IPS-20b (cell line): ENCODE data around the gene ZNF365.

Experiments
- H3K27ac ChIP-seq: one replicate; pipeline ENCODE4 v1.5.1; 2013; ENCODE audit warnings: low read length
- H3K27me3 ChIP-seq: 2 replicates; pipeline ENCODE4 v1.6.1; 2013; ENCODE audit warnings: mild to moderate bottlenecking, low read length, inconsistent platforms; ENCODE audit not compliant: insufficient read depth
- H3K36me3 ChIP-seq: 2 replicates; pipeline ENCODE4 v1.6.1; 2013; ENCODE audit warnings: low read depth, mild to moderate bottlenecking, inconsistent platforms, low read length, moderate library complexity; ENCODE audit not compliant: insufficient read depth
- H3K4me1 ChIP-seq: 2 replicates; pipeline ENCODE4 v1.6.1; 2013; ENCODE audit warnings: mild to moderate bottlenecking, control low read depth, inconsistent platforms, low read length, moderate library complexity; ENCODE audit not compliant: insufficient read depth
- H3K4me3 ChIP-seq: 2 replicates; pipeline ENCODE4 v1.5.1; 2013; ENCODE audit warnings: mild to moderate bottlenecking, low read length, inconsistent platforms
- H3K9ac ChIP-seq: 2 replicates; pipeline ENCODE4 v1.6.1; 2013; ENCODE audit warnings: low read depth, mild to moderate bottlenecking, inconsistent platforms, low read length, moderate library complexity
- H3K9me3 ChIP-seq: 2 replicates; pipeline ENCODE4 v1.6.1; 2013; ENCODE audit warnings: mild to moderate bottlenecking, low read depth, low read length, inconsistent platforms; ENCODE audit not compliant: insufficient read depth

Gene ZNF365

GRCh38 chr10:62373995-62374861, at the start of gene ZNF365:
TSS of gene ZNF365 (plus strand) at chr10:62374369. CDS start at chr10:62376194, 1,825 bp downstream.
- Histone ChIP-seq H3K9ac (peak within 1 kb of the TSS; percentile 32; the same call in 1 of the 2 replicates), H3K4me1 (no peaks in the 10 kb centered on the region), H3K4me3 (peak within 1 kb of the TSS; percentile 68), H3K36me3 (no peaks in the 10 kb centered on the region), H3K27me3 (peaks cover 45% of the 10 kb centered on the region), H3K9me3 (peaks cover 3% of the 10 kb centered on the region; the same call in 1 of the 2 replicates), H3K27ac (no peak within 1 kb of the TSS)

GRCh38 chr10:62326176-62326575, 48.0 kb upstream of the ZNF365 start:
- Histone ChIP-seq H3K27ac (no peak overlapping the region), H3K27me3 (no peaks in the 10 kb centered on the region), H3K4me1 (no peaks in the 10 kb centered on the region), H3K4me3 (no peak overlapping the region), H3K9me3 (no peaks in the 10 kb centered on the region), H3K36me3 (no peaks in the 10 kb centered on the region), H3K9ac (no peak overlapping the region)

GRCh38 chr10:62327885-62328284, 46.3 kb upstream of the ZNF365 start:
- H3K9ac ChIP-seq: no peak overlapping the region
- H3K4me3 ChIP-seq: no peak overlapping the region
- H3K27me3 ChIP-seq: no peaks in the 10 kb centered on the region
- no peaks in the 10 kb centered on the region for H3K4me1 ChIP-seq
- peaks cover 6% of the 10 kb centered on the region; the same call in 1 of the 2 replicates for H3K9me3 ChIP-seq
- H3K36me3 ChIP-seq: no peaks in the 10 kb centered on the region
- H3K27ac ChIP-seq: no peak overlapping the region

- Histone ChIP-seq H3K36me3 (no peaks in the 10 kb centered on the region), H3K4me1 (no peaks in the 10 kb centered on the region), H3K27me3 (no peaks in the 10 kb centered on the region), H3K4me3 (no peak overlapping the region), H3K9me3 (peaks cover 17% of the 10 kb centered on the region; the same call in 1 of the 2 replicates), H3K27ac (no peak overlapping the region), H3K9ac (no peak overlapping the region)
Measured at GRCh38 chr10:62330213-62330612, 44.0 kb upstream of the ZNF365 start.

GRCh38 chr10:62332406-62332805, 41.8 kb upstream of the ZNF365 start:
- no peak overlapping the region for H3K9ac ChIP-seq
- H3K4me1 ChIP-seq: no peaks in the 10 kb centered on the region
- peaks cover 24% of the 10 kb centered on the region for H3K9me3 ChIP-seq
- no peak overlapping the region for H3K4me3 ChIP-seq
- no peaks in the 10 kb centered on the region for H3K27me3 ChIP-seq
- H3K36me3 ChIP-seq: no peaks in the 10 kb centered on the region
- no peak overlapping the region for H3K27ac ChIP-seq

GRCh38 chr10:62333135-62333889, 40.9 kb upstream of the ZNF365 start:
- Histone ChIP-seq H3K4me3 (no peak overlapping the region), H3K27ac (no peak overlapping the region), H3K36me3 (no peaks in the 10 kb centered on the region), H3K9ac (no peak overlapping the region), H3K27me3 (no peaks in the 10 kb centered on the region), H3K4me1 (no peaks in the 10 kb centered on the region), H3K9me3 (peaks cover 25% of the 10 kb centered on the region)

- H3K4me3 ChIP-seq: no peak overlapping the region
- H3K4me1 ChIP-seq: no peaks in the 10 kb centered on the region
Measured at GRCh38 chr10:62333988-62334682, 40.0 kb upstream of the ZNF365 start.

GRCh38 chr10:62335326-62335725, 38.8 kb upstream of the ZNF365 start:
- H3K36me3 ChIP-seq: no peaks in the 10 kb centered on the region
- H3K4me3 ChIP-seq: no peak overlapping the region
- no peak overlapping the region for H3K27ac ChIP-seq

More at GRCh38 chr10:62333988-62334682, 40.0 kb upstream of the ZNF365 start:
- Histone ChIP-seq H3K36me3 (no peaks in the 10 kb centered on the region), H3K27me3 (no peaks in the 10 kb centered on the region), H3K27ac (no peak overlapping the region), H3K9me3 (peaks cover 28% of the 10 kb centered on the region), H3K9ac (no peak overlapping the region)

GRCh38 chr10:62336404-62336803, 37.8 kb upstream of the ZNF365 start:
- H3K4me1 ChIP-seq: no peaks in the 10 kb centered on the region
- H3K27me3 ChIP-seq: no peaks in the 10 kb centered on the region
- H3K36me3 ChIP-seq: no peaks in the 10 kb centered on the region
- no peak overlapping the region for H3K4me3 ChIP-seq
- peaks cover 48% of the 10 kb centered on the region for H3K9me3 ChIP-seq
- H3K27ac ChIP-seq: no peak overlapping the region
- no peak overlapping the region for H3K9ac ChIP-seq

More at GRCh38 chr10:62335326-62335725, 38.8 kb upstream of the ZNF365 start:
- Histone ChIP-seq H3K27me3 (no peaks in the 10 kb centered on the region), H3K9ac (no peak overlapping the region), H3K4me1 (no peaks in the 10 kb centered on the region), H3K9me3 (peaks cover 37% of the 10 kb centered on the region)

- Histone ChIP-seq H3K36me3 (no peaks in the 10 kb centered on the region), H3K27ac (no peak overlapping the region), H3K9ac (no peak overlapping the region), H3K4me1 (no peaks in the 10 kb centered on the region), H3K27me3 (no peaks in the 10 kb centered on the region), H3K9me3 (peaks cover 75% of the 10 kb centered on the region), H3K4me3 (no peak overlapping the region)
Measured at GRCh38 chr10:62341419-62341818, 32.8 kb upstream of the ZNF365 start.

GRCh38 chr10:62343000-62343399, 31.2 kb upstream of the ZNF365 start:
- no peak overlapping the region for H3K27ac ChIP-seq
- peaks cover 81% of the 10 kb centered on the region for H3K9me3 ChIP-seq
- H3K4me1 ChIP-seq: no peaks in the 10 kb centered on the region
- H3K9ac ChIP-seq: no peak overlapping the region
- no peaks in the 10 kb centered on the region for H3K36me3 ChIP-seq
- H3K4me3 ChIP-seq: no peak overlapping the region
- no peaks in the 10 kb centered on the region for H3K27me3 ChIP-seq
